NB4 (cell line): ENCODE results near the gene GPHA2.

Experiments used
- POLR2A ChIP-seq: IDR thresholded peaks from 2 replicates; pipeline ENCODE4 v1.6.1; 2011; ENCODE audit warnings: mild to moderate bottlenecking; ENCODE audit not compliant: insufficient read length; ENCODE audit errors: extremely low read depth
- TF ChIP-seq, protein P1 (sequence below): IDR thresholded peaks from one replicate; pipeline ENCODE4 v1.5.1; 2012; ENCODE audit warnings: low read depth, low read length

DNA sequence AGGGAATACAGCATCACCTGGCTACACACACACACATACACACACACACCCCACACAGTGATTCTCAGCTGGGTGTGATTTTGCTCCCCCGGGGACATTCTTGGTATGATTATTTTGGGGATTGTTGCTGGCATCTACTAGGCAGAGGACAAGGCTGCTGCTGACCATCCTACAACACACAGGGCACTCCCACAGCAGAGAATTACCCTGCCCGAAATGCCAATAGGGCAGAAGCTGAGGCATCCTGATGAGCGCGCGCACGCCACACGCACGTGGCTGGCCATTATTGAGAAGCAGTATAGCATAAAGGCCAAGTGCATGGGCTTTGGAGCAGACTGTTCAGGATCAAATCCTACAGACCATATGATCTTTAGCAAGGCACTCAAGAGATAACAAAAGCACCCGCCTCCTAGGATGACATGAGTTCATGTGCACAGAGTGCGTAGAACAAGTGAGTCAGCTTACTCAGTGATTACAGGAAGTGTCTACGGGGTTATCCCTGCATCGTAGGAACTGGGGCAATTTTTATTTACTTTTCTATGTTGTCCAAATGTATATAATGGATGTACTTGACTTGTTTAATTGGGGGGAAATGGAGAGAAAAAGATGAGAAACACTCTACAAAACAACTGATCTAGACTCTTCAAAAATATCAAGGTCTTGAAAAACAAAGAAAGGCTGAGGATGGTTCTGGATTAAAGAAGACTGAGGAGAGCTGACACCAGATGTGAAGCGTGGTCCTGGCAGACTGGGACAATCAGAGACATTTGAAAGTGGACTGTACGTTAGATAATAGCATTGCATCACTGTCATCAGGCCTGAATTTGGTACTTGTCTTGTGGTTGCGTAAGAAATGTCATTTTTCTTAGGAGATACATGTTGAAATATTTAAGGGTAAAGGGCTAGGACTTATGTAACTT, 50.1 kb downstream of the GPHA2 start:
- TF ChIP-seq POLR2A: no peak
- TF ChIP-seq, protein P1, sequence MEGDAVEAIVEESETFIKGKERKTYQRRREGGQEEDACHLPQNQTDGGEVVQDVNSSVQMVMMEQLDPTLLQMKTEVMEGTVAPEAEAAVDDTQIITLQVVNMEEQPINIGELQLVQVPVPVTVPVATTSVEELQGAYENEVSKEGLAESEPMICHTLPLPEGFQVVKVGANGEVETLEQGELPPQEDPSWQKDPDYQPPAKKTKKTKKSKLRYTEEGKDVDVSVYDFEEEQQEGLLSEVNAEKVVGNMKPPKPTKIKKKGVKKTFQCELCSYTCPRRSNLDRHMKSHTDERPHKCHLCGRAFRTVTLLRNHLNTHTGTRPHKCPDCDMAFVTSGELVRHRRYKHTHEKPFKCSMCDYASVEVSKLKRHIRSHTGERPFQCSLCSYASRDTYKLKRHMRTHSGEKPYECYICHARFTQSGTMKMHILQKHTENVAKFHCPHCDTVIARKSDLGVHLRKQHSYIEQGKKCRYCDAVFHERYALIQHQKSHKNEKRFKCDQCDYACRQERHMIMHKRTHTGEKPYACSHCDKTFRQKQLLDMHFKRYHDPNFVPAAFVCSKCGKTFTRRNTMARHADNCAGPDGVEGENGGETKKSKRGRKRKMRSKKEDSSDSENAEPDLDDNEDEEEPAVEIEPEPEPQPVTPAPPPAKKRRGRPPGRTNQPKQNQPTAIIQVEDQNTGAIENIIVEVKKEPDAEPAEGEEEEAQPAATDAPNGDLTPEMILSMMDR: no peak
